Esophagus (tissue), 2 donors: ENCODE results near the gene PIK3IP1. TPM values are rescaled to one million over a fixed set of nuclear protein-coding genes. Genes with fewer than 3 reads are reported as not detected.
A peak's percentile ranks its signal among the peaks of the same experiment; 100 is the strongest.
"Not testable (repeated sequence)": the region's sequence is repeated elsewhere in the genome, so short reads cannot be mapped to it uniquely, and the experiment has no call there.

Experiments used
- H3K27ac ChIP-seq, 2 donors: one replicate each; pipeline ENCODE4 v1.5.1; 2013; ENCODE audit warnings: low read depth in 2 of 2, mild to moderate bottlenecking in 2 of 2, inconsistent platforms in 1 of 2, low read length in 1 of 2, moderate library complexity in 1 of 2
- H3K27me3 ChIP-seq, 2 donors: one replicate each; pipeline ENCODE4 v1.6.1; 2013; ENCODE audit warnings: low read length in 2 of 2, control low read depth in 1 of 2, mild to moderate bottlenecking in 1 of 2; ENCODE audit not compliant: insufficient read depth in 2 of 2, control insufficient read depth in 1 of 2
- H3K36me3 ChIP-seq, 2 donors: one replicate each; pipeline ENCODE4 v1.6.1; 2013; ENCODE audit warnings: low read length in 1 of 2; ENCODE audit not compliant: control insufficient read depth in 2 of 2, insufficient read depth in 2 of 2
- H3K4me1 ChIP-seq, 2 donors: one replicate each; pipeline ENCODE4 v1.6.1; 2013; ENCODE audit warnings: low read length in 1 of 2; ENCODE audit not compliant: control insufficient read depth in 2 of 2, insufficient read depth in 2 of 2
- H3K4me3 ChIP-seq, 2 donors: one replicate each; pipeline ENCODE4 v1.5.1; 2013; ENCODE audit warnings: low read length in 2 of 2, mild to moderate bottlenecking in 2 of 2, low read depth in 1 of 2, moderate library complexity in 1 of 2
- H3K9me3 ChIP-seq, 2 donors: one replicate each; pipeline ENCODE4 v1.6.1; 2013; ENCODE audit warnings: mild to moderate bottlenecking in 2 of 2, low read depth in 1 of 2, low read length in 1 of 2, moderate library complexity in 1 of 2; ENCODE audit not compliant: control insufficient read depth in 2 of 2, insufficient read depth in 1 of 2
- WGBS, 2 donors: extraction: QIAGEN DNeasy Blood & Tissue Kit; methylation state at CpG; one replicate each; pipeline ENCODE4 v1.1.7; 2013; 5-methylcytosine and 5-hydroxymethylcytosine counted together
- polyA plus RNA-seq, 2 donors: library from polyadenylated mRNA; stranded (reverse); fragments of 200-250 nt; gene quantifications; one replicate each; pipeline ENCODE4 v1.2.3, GENCODE V29; 2013
- donor health status: healthy with polysubstance abuse.
- donor health status: Bipolar disorder and iron deficiency.

PIK3IP1 gene
- polyA plus RNA-seq, 2 donors = 11.5 to 15.5 TPM

DNA sequence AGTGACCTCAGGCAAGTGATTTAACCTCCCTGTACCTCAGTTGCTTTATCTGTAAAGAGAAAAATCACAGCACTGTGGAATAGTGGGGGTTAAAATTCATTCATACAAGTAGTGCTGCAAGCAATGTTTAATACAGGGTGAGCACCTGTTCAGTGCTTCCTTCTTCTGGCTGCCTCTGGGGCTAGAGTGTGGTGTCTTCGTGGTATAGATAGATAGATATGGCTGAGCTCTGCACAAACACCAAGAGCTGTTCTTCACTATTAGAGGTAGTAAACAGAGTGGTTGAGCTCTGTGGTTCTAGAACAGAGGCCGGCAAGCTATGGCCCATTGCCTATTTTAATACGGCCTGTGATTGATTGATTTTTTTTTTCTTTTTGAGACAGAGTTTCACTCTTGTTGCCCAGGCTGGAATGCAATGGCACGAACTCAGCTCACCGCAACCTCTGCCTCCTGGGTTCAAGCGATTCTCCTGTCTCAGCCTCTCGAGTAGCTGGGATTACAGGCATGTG, 47.3 kb downstream of the PIK3IP1 start:
- WGBS, 2 donors = 80 to 86% methylated on average over 7 of the region's 7 CpGs
- no peaks in the 10 kb centered on the region for H3K36me3 ChIP-seq
- H3K9me3 ChIP-seq = no peaks in the 10 kb centered on the region
- H3K27me3 ChIP-seq = no peaks in the 10 kb centered on the region
- H3K27ac ChIP-seq = no peak overlapping the region
- no peak overlapping the region for H3K4me3 ChIP-seq
- peaks cover 4 to 7% of the 10 kb centered on the region in 2 donors for H3K4me1 ChIP-seq

DNA sequence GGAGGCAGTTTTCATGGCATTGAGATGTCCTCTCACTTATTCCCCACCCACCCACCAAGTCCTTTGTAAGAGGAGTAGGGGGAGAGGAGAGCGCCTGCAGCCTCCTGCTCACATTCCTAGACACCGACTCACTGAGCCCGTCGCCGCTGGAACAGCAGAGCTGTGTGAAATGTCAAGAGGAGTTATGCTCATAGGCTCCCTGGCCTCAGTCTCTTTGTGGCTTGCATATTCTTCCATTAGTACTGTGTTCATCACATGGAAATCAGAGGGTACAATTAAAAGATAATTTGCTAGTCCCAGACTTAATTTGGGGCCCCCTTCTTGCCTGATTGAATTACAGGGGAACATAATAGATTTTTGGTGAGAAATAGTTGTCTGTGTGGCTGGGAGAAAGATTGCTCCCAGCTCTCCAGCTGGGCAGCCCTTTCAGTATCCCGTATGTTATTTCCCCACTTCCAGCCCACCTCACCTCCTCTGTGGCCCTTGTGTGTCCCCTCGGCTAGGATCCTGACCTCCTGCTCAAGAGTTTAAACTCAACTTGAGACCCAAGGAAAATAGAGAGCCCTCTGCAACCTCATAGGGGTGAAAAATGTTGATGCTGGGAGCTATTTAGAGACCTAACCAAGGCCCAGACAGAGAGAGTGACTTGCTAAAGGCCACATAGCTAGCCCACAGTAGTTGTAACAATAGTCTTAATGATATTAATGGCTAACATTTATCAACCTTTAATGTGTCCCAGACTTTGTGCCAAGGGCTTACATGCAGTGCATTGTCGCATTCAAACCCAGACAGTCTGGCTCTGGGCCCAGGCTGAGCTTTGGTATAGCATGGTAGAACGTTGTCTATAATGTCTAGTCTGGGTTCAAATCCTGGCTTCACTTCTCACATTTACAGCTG, 48.0 kb downstream of the PIK3IP1 start:
- no peaks in the 10 kb centered on the region for H3K36me3 ChIP-seq
- H3K4me1 ChIP-seq = peaks cover 4% of the 10 kb centered on the region in 2 donors
- H3K27me3 ChIP-seq = no peaks in the 10 kb centered on the region
- no peak overlapping the region for H3K4me3 ChIP-seq
- WGBS, 2 donors = 54 to 63% methylated on average over 9 of the region's 9 CpGs
- no peaks in the 10 kb centered on the region for H3K9me3 ChIP-seq
- peak overlapping the region in 1 of 2 donors; percentile 92 for H3K27ac ChIP-seq

DNA sequence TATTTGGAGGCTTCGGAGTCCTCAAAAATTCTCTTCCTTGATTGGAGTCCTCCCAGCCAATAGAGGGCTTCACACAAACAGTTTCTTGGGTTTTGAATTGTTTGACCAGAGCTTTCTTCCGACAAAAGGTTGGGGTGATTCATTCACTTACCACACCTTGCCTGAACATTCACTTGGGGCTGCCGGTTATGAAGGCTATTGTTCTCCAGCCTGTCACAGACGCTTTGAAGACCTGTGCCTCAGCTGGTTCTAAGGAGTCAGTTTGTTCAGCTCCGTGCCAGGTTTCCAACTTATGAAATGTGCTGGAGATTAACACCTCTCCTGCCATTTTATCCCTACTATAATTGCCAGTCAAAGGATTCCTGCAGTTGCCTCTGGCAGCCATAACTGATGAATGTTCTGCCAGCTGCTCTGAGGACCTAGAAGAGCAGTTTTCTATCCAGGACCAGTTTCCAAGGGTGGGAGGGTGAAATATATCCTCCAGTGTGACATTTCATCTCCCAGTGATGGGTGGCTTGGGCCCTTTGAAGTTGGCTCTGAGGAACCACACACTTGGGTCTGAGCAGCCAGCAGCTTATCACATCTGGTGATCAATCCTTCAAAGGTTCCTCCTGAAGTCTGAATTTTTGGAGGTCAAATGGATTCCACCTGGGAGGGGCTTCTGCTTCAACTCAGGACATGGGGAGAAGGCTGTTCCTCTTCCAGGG, 48.8 kb downstream of the PIK3IP1 start:
- peaks cover 4% of the 10 kb centered on the region in 2 donors for H3K4me1 ChIP-seq
- H3K9me3 ChIP-seq = no peaks in the 10 kb centered on the region
- H3K27ac ChIP-seq = peak overlapping the region; percentile 80 to 92
- no peak overlapping the region for H3K4me3 ChIP-seq
- H3K27me3 ChIP-seq = no peaks in the 10 kb centered on the region
- H3K36me3 ChIP-seq = no peaks in the 10 kb centered on the region
- WGBS, 2 donors = 43 to 66% methylated on average over 5 of the region's 5 CpGs

DNA sequence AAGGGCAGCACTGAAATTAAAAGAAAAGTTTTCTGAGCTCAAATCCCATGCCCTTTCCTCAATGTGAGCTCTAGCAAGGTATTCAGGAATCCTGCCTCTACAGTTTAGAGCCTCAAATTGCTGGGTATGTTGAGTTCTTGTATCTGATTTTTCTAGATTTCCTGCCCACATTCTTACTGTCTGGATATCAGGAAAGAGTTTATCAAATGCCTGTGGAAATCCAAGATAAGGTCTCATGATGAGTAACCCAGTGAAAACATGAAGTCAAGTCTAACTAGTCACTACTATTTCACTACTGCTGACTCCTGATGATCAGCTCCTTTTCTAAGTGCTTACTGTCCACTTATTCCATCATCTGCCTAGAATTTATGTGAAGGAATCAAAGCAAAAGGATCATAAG, 50.4 kb downstream of the PIK3IP1 start:
- no peaks in the 10 kb centered on the region for H3K36me3 ChIP-seq
- H3K4me1 ChIP-seq = no peaks in the 10 kb centered on the region
- H3K9me3 ChIP-seq = no peaks in the 10 kb centered on the region
- H3K27ac ChIP-seq = no peak overlapping the region
- H3K27me3 ChIP-seq = no peaks in the 10 kb centered on the region
- no peak overlapping the region for H3K4me3 ChIP-seq

DNA sequence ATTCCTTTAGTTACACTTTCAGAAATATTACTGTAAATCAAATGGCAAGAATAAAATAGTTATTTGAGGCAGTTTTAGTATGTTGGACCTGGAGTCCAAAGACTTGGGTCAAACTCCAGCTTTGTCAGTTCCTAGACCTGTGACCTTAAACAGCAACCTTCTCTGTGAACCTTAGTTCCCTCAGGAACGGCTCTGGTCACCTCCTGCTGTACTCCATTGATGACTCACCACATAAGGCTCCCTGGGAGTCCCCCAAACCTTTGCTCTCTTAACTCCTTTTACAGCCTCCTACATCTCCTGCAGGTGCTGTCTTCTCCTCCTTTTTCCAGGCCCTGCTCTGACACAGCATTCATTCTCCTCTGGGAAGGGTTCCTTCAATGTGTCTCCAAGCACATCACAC, 51.1 kb downstream of the PIK3IP1 start:
- Histone ChIP-seq H3K4me3 (no peak overlapping the region), H3K9me3 (no peaks in the 10 kb centered on the region), H3K27me3 (no peaks in the 10 kb centered on the region), H3K36me3 (no peaks in the 10 kb centered on the region), H3K4me1 (no peaks in the 10 kb centered on the region), H3K27ac (no peak overlapping the region)
- WGBS, 2 donors = 32 to 50% methylated on average over 1 of the region's 1 CpG

- H3K9me3 ChIP-seq = no peaks in the 10 kb centered on the region
- H3K27me3 ChIP-seq = no peaks in the 10 kb centered on the region
- H3K4me1 ChIP-seq = no peaks in the 10 kb centered on the region
- WGBS, 2 donors = 74 to 77% methylated on average over 6 of the region's 6 CpGs
- H3K27ac ChIP-seq = no peak overlapping the region
- no peaks in the 10 kb centered on the region for H3K36me3 ChIP-seq
- H3K4me3 ChIP-seq = no peak overlapping the region
These were observed 52.4 kb downstream of the PIK3IP1 start for GRCh38 chr22:31239771-31240370.

DNA sequence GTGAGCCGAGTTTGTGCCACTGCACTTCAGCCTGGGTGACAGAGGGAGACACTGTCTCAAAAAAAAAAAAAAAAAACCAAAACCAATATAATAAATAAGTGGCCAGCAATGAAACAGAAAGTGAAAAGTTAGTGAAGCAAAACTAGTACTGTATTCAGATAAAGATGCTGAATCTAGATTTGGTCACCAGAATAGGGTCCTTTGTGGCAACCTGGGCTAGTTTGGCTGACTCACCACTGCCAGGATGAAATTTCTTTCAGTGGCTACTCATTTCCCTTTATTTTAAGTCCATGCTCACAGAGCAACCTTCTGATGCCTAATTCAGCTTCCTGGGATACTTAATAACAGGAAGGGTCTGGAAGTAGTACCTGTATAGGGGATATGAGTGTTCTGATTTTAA, 54.2 kb downstream of the PIK3IP1 start:
- Histone ChIP-seq H3K4me3 (no peak overlapping the region), H3K36me3 (no peaks in the 10 kb centered on the region), H3K27me3 (no peaks in the 10 kb centered on the region), H3K9me3 (no peaks in the 10 kb centered on the region), H3K27ac (no peak overlapping the region), H3K4me1 (no peaks in the 10 kb centered on the region)
- WGBS, 2 donors = 96 to 100% methylated on average over 1 of the region's 1 CpG

DNA sequence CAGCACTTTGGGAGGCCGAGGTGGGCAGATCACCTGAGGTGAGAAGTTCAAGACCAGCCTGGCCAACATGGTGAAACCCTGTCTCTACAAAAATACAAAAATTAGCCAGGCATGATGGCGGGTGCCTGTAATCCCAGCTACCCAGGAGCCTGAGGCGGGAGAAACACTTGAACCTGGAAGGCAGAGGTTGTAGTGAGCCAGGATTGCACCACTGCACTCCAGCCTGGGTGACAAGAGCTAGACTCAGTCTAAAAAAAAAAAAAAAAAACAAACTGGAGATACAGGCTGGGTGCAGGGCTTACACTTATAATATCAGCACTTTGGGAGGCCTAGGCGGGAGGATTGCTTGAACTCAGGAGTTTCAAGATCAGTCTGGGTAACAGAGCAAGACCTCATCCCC, 56.2 kb downstream of the PIK3IP1 start:
- not testable (repeated sequence) for H3K4me1 ChIP-seq

GRCh38 chr22:31235081-31235480, 57.2 kb downstream of the PIK3IP1 start:
- no peaks in the 10 kb centered on the region for H3K9me3 ChIP-seq
- no peaks in the 10 kb centered on the region for H3K4me1 ChIP-seq
- H3K27ac ChIP-seq = no peak overlapping the region
- H3K4me3 ChIP-seq = no peak overlapping the region
- no peaks in the 10 kb centered on the region for H3K36me3 ChIP-seq
- WGBS, 2 donors = 71 to 80% methylated on average over 3 of the region's 3 CpGs
- no peaks in the 10 kb centered on the region for H3K27me3 ChIP-seq

More for the DNA sequence above, 56.2 kb downstream of the PIK3IP1 start:
- WGBS, 2 donors = 95% methylated on average over 4 of the region's 4 CpGs
- H3K4me3 ChIP-seq, H3K36me3 ChIP-seq, H3K27ac ChIP-seq, H3K27me3 ChIP-seq, H3K9me3 ChIP-seq: not testable (repeated sequence)
